NCI-H2171 treated with DMSO at 0.1 percent for 48 hours (cell line): Measurements from ENCODE around the gene LIN9.
"Not testable (repeated sequence)": the region's sequence is repeated elsewhere in the genome, so short reads cannot be mapped to it uniquely, and the experiment has no call there.

ENCODE experiments used
- DNase-seq: peaks from one replicate; lab custom pipeline; 2025; lab: John Stamatoyannopoulos, UW

Gene LIN9

DNA sequence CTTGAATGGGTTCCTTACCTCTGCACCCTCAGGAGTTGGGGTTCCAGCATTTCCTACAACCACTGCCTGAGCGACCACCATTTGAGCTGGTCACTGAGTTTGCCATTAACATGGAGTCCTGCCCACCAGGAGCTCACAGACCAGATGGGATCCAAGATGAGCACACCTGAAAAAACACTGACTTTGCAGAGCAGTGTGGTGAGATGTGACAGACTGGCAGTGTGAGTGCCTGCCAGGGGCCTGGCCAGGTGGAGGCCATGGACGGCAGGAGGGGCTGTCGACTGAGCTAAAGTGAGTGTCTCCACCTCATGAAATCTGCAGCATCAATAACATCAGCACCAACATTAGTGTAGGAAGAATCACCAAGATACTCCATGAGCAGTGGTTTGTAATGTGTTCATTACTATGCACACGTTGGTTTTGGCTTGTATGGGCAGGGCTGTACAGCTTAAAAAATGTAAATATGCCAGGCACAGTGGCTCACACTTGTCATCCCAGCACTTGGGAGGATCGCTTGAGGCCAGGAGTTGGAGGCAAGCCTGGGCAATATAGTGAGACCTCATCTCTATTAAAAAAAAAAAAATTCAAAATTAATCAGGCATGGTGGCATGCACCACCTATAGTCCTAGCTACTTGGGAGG is 97.7 kb downstream of the LIN9 start:
- DNase-seq: no peak

DNA sequence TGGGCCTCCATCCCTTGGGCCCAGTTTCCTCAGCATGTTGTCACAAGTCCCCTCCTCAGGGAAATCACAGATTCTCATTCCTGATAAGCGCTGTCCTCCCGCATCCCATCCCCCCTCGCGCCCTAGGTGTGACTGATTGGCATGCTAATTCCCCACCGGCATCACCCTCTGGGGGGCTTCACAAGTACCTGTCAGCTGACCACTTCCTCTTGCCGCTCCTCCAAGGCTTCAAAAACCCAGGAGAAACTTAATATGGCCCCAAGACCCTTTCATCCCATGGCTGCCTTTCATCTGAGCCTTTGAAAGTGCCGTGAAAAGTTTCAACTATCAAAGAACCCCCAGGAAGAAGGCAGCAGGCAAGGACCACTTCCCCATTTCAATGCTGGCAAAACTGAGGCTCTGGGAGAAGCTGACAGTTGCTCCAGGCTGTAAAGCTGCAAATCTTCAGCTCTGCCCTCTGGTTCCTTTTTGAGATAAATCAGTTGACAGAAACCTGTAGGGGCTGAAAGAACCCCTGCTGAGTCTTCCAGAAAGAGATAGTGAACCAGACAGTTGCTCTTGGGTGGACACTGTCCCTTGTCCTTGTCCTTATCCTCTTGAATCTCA is 98.3 kb downstream of the LIN9 start:
- DNase-seq: no peak

DNA sequence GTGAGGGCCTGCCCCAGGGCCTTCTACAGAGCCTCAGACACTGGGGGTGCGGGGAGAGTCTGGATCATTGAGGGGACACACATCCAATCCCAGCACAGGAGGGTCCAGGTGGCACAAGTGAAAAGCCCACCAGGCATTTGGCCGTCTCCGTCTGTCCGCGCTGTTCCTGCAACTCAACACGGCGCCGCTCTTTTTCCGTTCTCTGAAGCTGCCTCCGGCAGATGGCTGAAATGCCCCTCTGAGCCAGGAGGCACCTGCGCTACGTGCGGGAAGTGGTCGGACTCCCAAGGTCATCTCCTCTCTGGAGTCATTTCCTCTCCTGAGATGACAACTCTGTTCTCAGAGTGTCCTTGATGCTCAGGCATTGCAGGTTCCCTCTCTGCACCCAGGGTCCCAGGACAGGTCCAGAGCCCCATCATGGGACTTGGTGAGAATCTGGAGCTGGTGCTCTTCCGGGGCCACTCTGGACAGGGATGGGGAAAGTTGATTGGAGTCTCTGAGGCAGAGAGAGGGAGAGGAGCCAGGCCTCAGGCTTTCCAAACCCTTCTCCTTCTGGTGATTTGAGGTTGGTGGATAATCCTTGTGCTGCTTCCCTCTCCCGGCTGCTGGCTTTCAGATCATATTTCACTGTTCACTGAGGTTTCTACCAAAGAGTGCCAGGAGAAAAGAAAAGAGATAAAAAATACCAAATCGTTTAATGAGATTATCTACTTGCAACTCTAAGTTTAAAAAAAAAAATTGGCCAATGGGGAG is 99.5 kb downstream of the LIN9 start:
- peak; percentile 60 for DNase-seq

DNA sequence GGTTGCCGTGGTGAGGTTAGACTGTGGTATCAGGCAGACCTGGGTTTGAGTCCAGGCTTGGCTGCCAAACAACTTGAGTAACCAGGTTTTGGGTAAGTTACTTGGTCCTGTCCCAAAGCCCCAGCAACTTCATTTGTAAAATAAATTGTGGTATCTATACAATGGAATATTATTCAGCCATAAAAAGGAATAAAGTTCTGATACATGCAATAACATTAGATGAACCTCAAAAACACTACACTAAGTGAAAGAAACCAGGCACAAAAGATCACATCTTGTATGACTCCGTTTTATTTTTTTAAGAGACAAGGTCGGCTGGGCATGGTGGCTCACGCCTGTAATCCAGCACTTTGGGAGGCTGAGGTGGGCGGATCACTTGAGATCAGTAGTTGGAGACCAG is 101.9 kb downstream of the LIN9 start:
- no peak for DNase-seq

DNA sequence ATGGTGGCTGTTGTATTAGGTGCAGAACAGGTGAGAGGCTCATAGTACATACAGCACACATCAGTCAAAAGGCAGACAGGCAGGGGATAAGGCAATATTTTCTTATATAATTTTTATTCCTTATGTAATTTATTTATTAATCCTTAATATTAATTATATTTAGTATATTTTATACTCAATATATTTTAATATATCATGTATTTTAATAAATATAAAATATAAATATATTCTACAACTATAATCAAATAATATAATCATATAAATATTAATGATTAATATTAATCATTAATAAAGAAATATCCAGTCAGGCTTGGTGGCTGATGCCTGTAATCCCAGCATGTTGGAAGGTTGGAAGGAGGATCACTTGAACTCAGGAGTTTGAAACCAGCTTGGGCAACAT is 104.8 kb downstream of the LIN9 start:
- DNase-seq: no peak

DNA sequence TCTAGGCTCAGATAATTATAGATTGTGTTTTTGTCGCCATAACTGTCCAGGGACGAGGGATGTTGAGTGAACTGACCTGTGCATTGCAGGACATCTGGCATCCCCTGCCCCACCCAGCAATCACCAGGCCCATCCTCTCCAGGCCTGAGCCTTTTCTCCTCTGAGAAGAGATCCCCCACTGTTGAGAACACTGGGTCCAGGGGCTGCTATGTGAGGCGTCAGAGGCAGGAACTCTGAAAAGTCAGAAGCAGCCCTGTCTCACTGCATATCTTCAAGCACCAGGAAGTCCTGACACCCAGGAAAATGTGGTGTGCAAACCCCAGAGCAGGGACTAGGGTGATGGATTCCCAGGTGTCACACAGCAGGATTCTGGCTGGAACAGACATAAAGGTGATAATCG is 105.3 kb downstream of the LIN9 start:
- no peak for DNase-seq

DNA sequence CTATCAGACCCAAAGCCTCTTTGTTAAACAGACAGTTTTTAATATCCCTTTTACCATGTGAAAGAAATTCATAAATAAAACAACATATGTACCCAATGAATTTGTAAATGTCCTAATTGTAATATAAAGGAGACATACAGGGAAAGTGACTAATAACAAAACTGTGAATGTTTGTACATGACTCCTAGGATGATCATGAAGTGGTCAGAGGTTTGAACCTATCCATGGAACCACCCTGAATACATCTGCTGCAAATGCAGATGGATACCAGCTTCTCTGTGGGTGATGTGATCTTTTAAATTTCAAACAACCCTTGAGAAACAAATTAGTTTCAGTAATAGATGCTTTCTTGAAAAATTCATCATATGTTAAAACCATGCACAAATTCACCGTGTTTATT is 105.7 kb downstream of the LIN9 start:
- DNase-seq: no peak

DNA sequence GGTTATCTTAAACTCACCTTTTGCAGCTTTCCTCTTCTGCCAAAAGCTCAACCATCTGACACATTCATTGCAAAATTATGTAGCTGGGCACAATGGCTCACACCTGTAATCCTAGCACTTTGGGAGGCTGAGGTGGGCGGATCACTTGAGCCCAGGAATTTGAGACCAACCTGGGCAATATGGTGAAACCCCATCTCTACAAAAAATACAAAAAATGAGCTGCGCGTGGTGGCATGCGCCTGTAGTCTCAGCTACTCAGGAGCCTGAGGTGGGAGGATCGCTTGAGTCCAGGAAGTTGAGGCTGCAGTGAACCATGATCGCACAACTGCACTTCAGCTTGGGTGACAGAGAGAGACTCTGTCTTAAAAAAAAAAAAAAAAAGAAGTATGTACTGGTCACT is 106.3 kb downstream of the LIN9 start:
- DNase-seq: not testable (repeated sequence)

DNA sequence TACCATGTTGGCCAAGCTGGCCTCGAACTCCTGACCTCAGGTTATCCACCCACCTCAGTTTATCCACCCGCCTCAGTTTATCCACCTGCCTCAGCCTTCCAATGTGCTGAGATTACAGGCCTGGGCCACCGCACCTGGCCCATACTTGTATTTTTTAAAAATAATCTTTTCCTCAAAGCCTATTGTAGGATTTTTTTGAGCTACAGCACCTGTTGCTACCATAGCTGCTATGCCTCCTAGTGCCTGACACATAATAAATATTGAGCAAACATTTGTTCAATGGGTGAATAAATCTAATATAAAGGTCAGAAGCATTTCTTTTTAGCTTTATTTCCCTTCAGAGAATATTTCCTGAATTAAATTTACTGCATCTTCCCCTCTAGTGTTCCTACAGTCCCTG is 106.7 kb downstream of the LIN9 start:
- no peak for DNase-seq

DNA sequence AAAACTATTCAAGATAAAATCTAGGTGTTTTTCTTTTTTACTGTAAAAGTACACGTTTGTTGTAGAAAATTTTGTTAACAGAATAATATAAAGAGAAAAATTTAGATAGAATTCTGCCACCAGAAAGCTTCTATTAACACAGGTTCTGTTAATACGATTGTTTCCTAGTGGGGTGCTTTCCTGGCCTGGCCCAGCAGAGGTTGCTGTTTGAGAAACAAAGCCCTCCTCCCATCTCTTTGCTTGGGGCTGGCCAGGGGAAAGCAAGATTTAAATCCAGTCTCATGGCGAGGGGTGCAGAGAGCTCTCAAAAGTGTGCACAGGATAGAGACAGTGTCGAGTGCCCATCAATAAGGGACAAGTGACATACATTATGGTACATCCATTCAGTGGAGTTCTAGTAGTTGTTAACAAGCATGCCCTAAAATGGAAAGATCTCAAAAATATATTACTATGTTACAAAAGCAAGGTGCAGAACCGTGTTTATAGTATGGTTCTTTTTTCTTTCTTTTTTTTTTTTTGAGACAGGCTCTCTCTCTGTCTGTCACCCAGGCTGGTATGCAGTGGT is 107.9 kb downstream of the LIN9 start:
- DNase-seq: no peak

DNA sequence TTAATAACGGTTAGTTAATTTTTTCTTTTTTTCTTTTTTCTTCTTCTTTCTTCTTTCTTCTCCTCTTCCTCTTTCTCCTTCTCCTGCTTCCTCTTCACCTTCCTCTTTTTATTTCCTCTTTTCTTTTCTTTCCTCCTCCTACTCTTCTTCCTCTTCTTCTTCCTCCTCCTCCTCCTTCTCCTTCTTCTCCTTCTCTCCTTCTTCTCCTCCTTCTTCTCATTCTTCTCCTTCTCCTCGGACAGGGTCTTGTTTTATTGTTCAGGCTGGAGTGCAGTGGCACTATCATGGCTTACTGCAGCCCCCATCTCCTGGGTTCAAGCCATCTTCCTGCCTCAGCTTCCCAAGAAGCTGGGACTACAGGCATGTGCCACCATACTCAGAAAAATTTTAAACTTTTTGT is 109.0 kb downstream of the LIN9 start:
- DNase-seq: no peak

DNA sequence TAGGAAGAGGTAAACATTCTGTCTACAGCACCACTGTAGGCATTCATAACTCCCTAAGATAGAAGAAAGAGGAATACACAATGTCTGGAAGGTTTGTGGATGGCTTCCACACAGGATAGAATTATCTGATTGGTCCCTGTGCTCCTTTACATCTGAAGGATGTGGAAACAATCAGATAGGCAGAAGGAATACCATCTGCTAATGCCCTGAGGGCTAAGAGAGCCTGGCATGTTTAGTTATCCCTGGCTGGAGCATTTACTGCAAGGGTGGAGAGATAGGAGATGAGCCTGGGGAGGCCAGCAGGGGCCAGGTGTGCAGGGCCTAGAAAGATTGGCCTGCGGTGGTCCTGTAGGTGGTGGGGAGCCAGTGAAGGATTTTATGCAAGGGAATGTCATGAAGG is 113.8 kb downstream of the LIN9 start:
- DNase-seq: peak; percentile 82

DNA sequence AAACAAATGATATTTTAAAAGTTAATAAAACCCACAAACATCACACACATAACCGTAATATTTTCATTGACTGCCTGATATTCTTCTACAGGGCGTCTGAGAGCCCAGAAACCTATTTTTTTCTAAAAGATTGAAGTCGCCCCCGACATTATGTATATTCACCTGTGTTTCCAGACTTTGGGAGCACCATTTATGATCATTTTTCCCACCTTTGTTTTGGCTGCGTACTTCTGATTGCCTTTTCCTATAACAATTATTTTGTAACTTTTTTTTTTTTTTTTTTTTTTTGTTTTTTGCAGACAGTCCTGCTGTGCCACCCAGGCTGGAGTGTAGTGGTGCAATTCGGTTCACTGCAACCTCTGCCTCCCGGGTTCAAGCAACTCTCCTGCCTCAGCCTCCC is 121.6 kb downstream of the LIN9 start:
- DNase-seq: no peak

DNA sequence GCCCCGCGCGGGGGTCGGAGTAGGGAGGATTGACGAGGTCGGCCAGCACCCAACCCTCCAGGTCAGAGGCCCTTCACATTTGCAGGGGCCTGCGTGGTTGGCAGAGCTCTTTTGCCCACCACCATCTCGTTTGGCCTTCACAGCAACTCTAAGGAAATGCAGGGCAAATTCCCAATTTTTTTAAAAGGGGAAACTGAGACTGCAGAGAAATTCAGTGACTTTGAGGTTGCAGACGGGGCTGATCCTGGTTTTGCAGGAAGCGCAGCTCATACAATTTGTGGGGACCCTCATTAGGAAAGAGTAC is 122.0 kb downstream of the LIN9 start:
- no peak for DNase-seq

DNA sequence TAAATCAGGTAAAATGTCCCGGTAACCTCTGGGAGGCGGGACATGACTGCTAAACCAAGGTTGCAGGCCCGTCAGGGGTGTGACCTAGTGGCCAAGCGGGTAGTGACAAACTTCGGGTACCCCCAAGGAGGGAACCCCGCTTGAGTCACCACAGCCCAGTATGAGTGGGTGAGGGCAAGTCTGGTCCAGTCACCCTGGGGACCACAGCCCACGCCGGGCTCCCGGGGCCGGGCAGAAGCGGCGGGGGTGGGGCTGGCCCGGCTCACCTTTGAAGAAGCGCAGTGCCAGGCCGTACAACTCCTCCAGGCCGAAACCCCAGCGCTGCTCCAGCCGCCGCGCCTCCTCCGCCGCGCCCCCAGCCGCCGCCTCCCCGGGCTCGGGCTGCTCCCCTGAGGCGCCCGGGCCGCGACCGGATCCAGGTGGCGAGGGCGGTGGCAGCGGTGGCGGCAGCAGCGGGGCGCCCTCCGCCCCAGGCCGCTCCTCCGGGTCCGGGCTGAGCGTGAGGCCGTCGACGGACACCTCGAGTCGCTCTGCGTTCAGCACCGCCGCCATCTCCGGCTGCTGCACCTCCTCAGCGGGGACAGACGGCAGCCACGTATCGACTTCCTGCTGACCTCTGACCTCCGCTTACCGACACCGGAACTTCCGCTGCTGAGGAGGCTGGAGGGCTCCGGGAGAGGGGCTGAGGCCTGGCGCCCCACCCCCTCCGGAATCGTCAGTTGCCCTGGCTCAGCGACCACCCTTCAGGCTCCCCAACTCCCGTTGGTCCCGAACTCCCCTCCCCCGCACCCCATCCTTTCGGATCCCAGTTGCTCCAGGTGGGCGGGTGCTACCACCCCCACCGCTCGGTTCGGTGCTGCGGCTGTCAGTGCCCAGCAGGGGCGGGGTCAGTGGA is 122.6 kb downstream of the LIN9 start, which contains the start of gene ACBD3:
ACBD3 (minus strand) TSS at position 618 of the 895 bp plus-strand sequence; CDS start at position 552, 66 bp downstream.
- peak; percentile 94 for DNase-seq

DNA sequence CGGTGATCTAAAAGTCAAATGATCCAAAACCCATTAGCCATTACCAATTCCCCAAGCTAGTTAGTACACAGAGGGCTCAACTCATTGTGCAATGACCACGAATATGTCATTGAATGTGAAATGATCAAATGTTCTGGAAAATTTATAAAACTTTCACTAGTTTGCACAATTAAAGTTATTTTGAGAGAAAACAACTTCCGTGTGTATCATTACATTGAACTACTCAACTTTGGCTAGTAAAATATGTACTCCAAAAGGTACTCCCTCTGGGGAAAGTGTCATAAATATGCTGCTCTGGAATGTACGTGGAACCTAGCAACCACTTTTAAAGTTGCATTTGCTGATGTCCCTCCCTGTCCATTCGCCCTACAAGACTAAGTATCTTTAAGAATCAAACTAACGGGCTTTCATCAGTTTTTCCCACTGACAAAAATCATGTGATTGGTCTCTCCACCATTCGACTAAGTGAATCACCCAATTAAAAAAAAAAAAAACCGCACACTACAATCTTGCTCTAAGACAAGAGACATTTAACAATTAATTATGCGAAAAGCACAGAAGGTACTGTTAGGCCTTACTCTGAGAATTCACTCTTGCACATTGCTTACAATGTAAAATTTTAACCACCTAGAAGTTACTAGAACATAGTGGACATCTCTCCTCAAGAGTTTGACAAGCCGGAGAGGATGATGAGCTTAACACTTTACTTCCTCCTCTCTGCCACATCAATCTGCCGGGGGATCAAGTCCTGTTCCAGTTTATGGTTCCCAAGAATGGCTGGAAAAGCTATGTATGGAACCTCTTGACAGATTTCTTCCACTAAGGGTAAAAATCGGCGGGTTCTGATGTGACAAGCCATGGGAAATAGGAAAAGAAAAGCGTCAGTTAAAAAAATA is 123.6 kb downstream of the LIN9 start:
- DNase-seq: no peak

DNA sequence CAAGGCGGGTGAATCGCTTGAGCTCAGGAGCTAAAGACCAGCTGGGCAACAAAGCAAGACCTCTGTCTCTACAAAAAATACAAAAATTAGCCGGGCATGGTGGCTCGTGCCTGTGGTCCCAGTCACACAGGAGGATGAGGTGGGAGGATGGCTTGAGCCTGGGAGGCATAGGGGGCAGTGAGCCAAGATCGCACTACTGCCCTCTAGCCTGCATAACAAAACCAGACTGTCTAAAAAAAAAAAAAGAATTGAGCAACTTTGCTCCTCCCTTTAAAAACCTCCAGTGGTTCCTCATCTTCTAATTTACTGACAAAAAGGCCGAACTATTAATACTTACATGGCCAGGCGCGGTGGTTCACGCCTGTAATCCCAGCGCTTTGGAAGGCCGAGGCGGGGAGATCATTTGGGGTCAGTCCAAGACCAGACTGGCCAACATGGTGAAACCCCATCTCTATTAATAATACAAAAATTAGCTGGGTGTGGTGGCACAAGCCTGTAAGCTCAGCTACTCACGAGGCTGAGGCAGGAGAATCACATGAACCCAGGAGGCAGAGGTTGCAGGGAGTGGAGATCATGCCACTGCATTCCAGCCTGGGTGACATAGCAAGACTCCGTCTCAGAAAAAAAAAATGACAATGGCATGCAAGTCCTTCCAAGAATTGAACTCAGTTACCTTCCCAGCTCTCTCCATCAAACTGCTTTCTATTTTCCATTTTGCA is 126.8 kb downstream of the LIN9 start:
- no peak for DNase-seq
